ENCODE measurements around the gene UTS2B. TPM values are rescaled to one million over a fixed set of nuclear protein-coding genes. Genes with fewer than 3 reads are reported as not detected.
"Not testable (repeated sequence)": the region's sequence is repeated elsewhere in the genome, so short reads cannot be mapped to it uniquely, and the experiment has no call there.

The UTS2B gene
- total RNA-seq, 1 donor from 2014 or later: 0.47 TPM

GRCh38 chr3:191282251-191283185, 47.8 kb downstream of the UTS2B start:
- Histone ChIP-seq H3K9me3 (replicated peaks) (peaks cover 4% of the 10 kb centered on the region), H3K4me1 (no peaks in the 10 kb centered on the region), H3K4me3 (no peak overlapping the region), H3K27ac (replicated peaks) (no peak overlapping the region), H3K27me3 (ENCODE audit: low read depth) (no peaks in the 10 kb centered on the region), H3K36me3 (no peaks in the 10 kb centered on the region)
- no peak for TF ChIP-seq CTCF (IDR thresholded peaks at IDR 0.05; ENCODE audit: borderline replicate concordance)
- DNase-seq: no peak
- intact Hi-C loops (cut with micrococcal nuclease): no loop called here

- no peak overlapping the region for H3K4me3 ChIP-seq
- H3K27ac ChIP-seq (replicated peaks): no peak overlapping the region
- H3K9me3 ChIP-seq (replicated peaks): no peaks in the 10 kb centered on the region
- H3K4me1 ChIP-seq: no peaks in the 10 kb centered on the region
- no peak for DNase-seq
- H3K36me3 ChIP-seq: no peaks in the 10 kb centered on the region
- no peak for TF ChIP-seq CTCF (IDR thresholded peaks at IDR 0.05; ENCODE audit: borderline replicate concordance)
- intact Hi-C loops (cut with micrococcal nuclease): no loop called here
- no peaks in the 10 kb centered on the region for H3K27me3 ChIP-seq (ENCODE audit: low read depth)
Observed at GRCh38 chr3:191280882-191281281, 49.4 kb downstream of the UTS2B start.

- Histone ChIP-seq H3K36me3 (no peaks in the 10 kb centered on the region), H3K4me3 (no peak overlapping the region), H3K27ac (replicated peaks) (no peak overlapping the region), H3K27me3 (ENCODE audit: low read depth) (no peaks in the 10 kb centered on the region), H3K4me1 (no peaks in the 10 kb centered on the region), H3K9me3 (replicated peaks) (no peaks in the 10 kb centered on the region)
- intact Hi-C loops (cut with micrococcal nuclease): no loop called here
- DNase-seq: no peak
- no peak for TF ChIP-seq CTCF (IDR thresholded peaks at IDR 0.05; ENCODE audit: borderline replicate concordance)
Observed at GRCh38 chr3:191280111-191280510, 50.2 kb downstream of the UTS2B start.

GRCh38 chr3:191275751-191276150, 54.6 kb downstream of the UTS2B start:
- Histone ChIP-seq H3K4me3 (no peak overlapping the region), H3K9me3 (replicated peaks) (no peaks in the 10 kb centered on the region), H3K4me1 (no peaks in the 10 kb centered on the region), H3K27ac (replicated peaks) (no peak overlapping the region), H3K36me3 (no peaks in the 10 kb centered on the region), H3K27me3 (ENCODE audit: low read depth) (no peaks in the 10 kb centered on the region)
- intact Hi-C loops (cut with micrococcal nuclease): no loop called here
- no peak for DNase-seq
- no peak for TF ChIP-seq CTCF (IDR thresholded peaks at IDR 0.05; ENCODE audit: borderline replicate concordance)

GRCh38 chr3:191275244-191275643, 55.1 kb downstream of the UTS2B start:
- H3K4me1 ChIP-seq; H3K27me3 ChIP-seq (ENCODE audit: low read depth); H3K4me3 ChIP-seq; H3K9me3 ChIP-seq (replicated peaks); H3K27ac ChIP-seq (replicated peaks); DNase-seq; H3K36me3 ChIP-seq; intact Hi-C loops (cut with micrococcal nuclease): not testable (repeated sequence)
